ENCODE data around the gene BEST4.
A peak's percentile ranks its signal among the peaks of the same experiment; 100 is the strongest.

Gene BEST4

GRCh38 chr1:44747878-44748277, 40.1 kb downstream of the BEST4 start:
- Histone ChIP-seq H3K36me3 (ENCODE audit: insufficient read depth, low read length) (peaks cover 81% of the 10 kb centered on the region), H3K79me2 (ENCODE audit: insufficient read depth, low read length) (peaks cover 54% of the 10 kb centered on the region), H3K27me3 (ENCODE audit: insufficient read depth, low read length, poor library complexity) (no peaks in the 10 kb centered on the region), H3K4me1 (ENCODE audit: insufficient read depth, low read length) (peaks cover 15% of the 10 kb centered on the region), H4K20me1 (ENCODE audit: insufficient read depth, low read length) (peaks cover 13% of the 10 kb centered on the region; the same call in 1 of the 2 replicates), H3K4me2 (ENCODE audit: insufficient read depth, low read length) (no peak overlapping the region), H2AFZ (ENCODE audit: low read depth, low read length) (no peak overlapping the region), H3K9ac (ENCODE audit: low read depth, low read length) (no peak overlapping the region), H3K9me3 (ENCODE audit: insufficient read depth, low read length, severe bottlenecking) (no peaks in the 10 kb centered on the region), H3K4me3 (ENCODE audit: low read depth in 1 of 2, low read length in 2 of 2) (no peak overlapping the region), H3K27ac (ENCODE audit: low read length) (no peak overlapping the region)
- TF ChIP-seq EZH2 (IDR thresholded peaks at IDR 0.05; ENCODE audit: borderline replicate concordance, low read depth, low read length, severe bottlenecking) (no peak), CTCF (IDR thresholded peaks at IDR 0.05; ENCODE audit: borderline replicate concordance, extremely low read depth, low read length, poor library complexity, severe bottlenecking) (peak; percentile 31)
- no peak for DNase-seq
- peak; percentile 42; the same call in 1 of the 3 replicates for ATAC-seq (ENCODE audit: insufficient read depth, low read depth)

GRCh38 chr1:44743211-44743610, 44.8 kb downstream of the BEST4 start:
- Histone ChIP-seq H3K27ac (ENCODE audit: low read length) (peak overlapping the region; percentile 1; the same call in 1 of the 2 replicates), H3K4me2 (ENCODE audit: insufficient read depth, low read length) (peak overlapping the region; percentile 52), H3K36me3 (ENCODE audit: insufficient read depth, low read length) (peaks cover 60% of the 10 kb centered on the region), H2AFZ (ENCODE audit: low read depth, low read length) (no peak overlapping the region), H3K27me3 (ENCODE audit: insufficient read depth, low read length, poor library complexity) (no peaks in the 10 kb centered on the region), H3K4me1 (ENCODE audit: insufficient read depth, low read length) (peaks cover 39% of the 10 kb centered on the region), H4K20me1 (ENCODE audit: insufficient read depth, low read length) (peaks cover 6% of the 10 kb centered on the region), H3K4me3 (ENCODE audit: low read depth in 1 of 2, low read length in 2 of 2) (0 out of 4 replicates have a peak overlapping the region, but pooled peaks of 1 of the 2 experiments have one; percentile 19), H3K79me2 (ENCODE audit: insufficient read depth, low read length) (peaks cover 75% of the 10 kb centered on the region), H3K9me3 (ENCODE audit: insufficient read depth, low read length, severe bottlenecking) (no peaks in the 10 kb centered on the region), H3K9ac (ENCODE audit: low read depth, low read length) (peak overlapping the region; percentile 29)
- TF ChIP-seq EZH2 (IDR thresholded peaks at IDR 0.05; ENCODE audit: borderline replicate concordance, low read depth, low read length, severe bottlenecking): no peak
- no peak for TF ChIP-seq CTCF (IDR thresholded peaks at IDR 0.05; ENCODE audit: borderline replicate concordance, extremely low read depth, low read length, poor library complexity, severe bottlenecking)
- DNase-seq: no peak
- no peak for ATAC-seq (ENCODE audit: insufficient read depth, low read depth)

GRCh38 chr1:44740179-44740617, 47.8 kb downstream of the BEST4 start:
- peak overlapping the region; percentile 79 for H3K9ac ChIP-seq (ENCODE audit: low read depth, low read length)
- peak overlapping the region; percentile 79 for H3K4me2 ChIP-seq (ENCODE audit: insufficient read depth, low read length)
- H3K4me3 ChIP-seq (ENCODE audit: low read depth in 1 of 2, low read length in 2 of 2): peak overlapping the region; percentile 62 to 79
- peak overlapping the region; percentile 85 for H2AFZ ChIP-seq (ENCODE audit: low read depth, low read length)
- DNase-seq: no peak
- no peaks in the 10 kb centered on the region for H3K9me3 ChIP-seq (ENCODE audit: insufficient read depth, low read length, severe bottlenecking)
- H3K27me3 ChIP-seq (ENCODE audit: insufficient read depth, low read length, poor library complexity): no peaks in the 10 kb centered on the region
- no peaks in the 10 kb centered on the region; the same call in 1 of the 2 replicates for H4K20me1 ChIP-seq (ENCODE audit: insufficient read depth, low read length)
- H3K36me3 ChIP-seq (ENCODE audit: insufficient read depth, low read length): peaks cover 33% of the 10 kb centered on the region
- H3K27ac ChIP-seq (ENCODE audit: low read length): peak overlapping the region; percentile 92
- peaks cover 51% of the 10 kb centered on the region for H3K79me2 ChIP-seq (ENCODE audit: insufficient read depth, low read length)
- peaks cover 39% of the 10 kb centered on the region for H3K4me1 ChIP-seq (ENCODE audit: insufficient read depth, low read length)
- peak; percentile 6; the same call in 2 of the 3 replicates for ATAC-seq (ENCODE audit: insufficient read depth, low read depth)
- TF ChIP-seq CTCF (IDR thresholded peaks at IDR 0.05; ENCODE audit: borderline replicate concordance, extremely low read depth, low read length, poor library complexity, severe bottlenecking) (no peak), EZH2 (IDR thresholded peaks at IDR 0.05; ENCODE audit: borderline replicate concordance, low read depth, low read length, severe bottlenecking) (no peak)

Data from DND-41 (cell line).